Gastrocnemius medialis (tissue), 4 donors: ENCODE results near the gene CKMT1B. TPM values are rescaled to one million over a fixed set of nuclear protein-coding genes. Genes with fewer than 3 reads are reported as not detected.
"Not testable (repeated sequence)": the region's sequence is repeated elsewhere in the genome, so short reads cannot be mapped to it uniquely, and the experiment has no call there.

Experiments used
- ATAC-seq, 2 donors: fragments of 150-250 bp; one replicate each; pipeline ENCODE4 v1.9.1; 2016
- DNase-seq, 2 donors: peaks; one replicate each; pipeline ENCODE4 v3.0.0-alpha.2; 2019
- H3K27ac ChIP-seq, 4 donors: fragments of 200-600 bp; sonication (generic); 1 replicate in 1 of 4; 2 replicates in 3 of 4; pipeline ENCODE4 v1.5.1; 2016 to 2018; ENCODE audit warnings: mild to moderate bottlenecking in 2 of 4, moderate library complexity in 1 of 4
- H3K27me3 ChIP-seq, 3 donors: fragments of 200-600 bp; sonication (generic) in 2 of 3; 1 replicate in 1 of 3; 2 replicates in 2 of 3; pipeline versions ENCODE4 v1.5.1 to v1.6.0; 2016 to 2019; ENCODE audit warnings: mild to moderate bottlenecking in 1 of 3, moderate library complexity in 1 of 3
- H3K36me3 ChIP-seq, 2 donors: fragments of 200-600 bp; sonication (generic) in 1 of 2; one replicate each; pipeline ENCODE4 v1.5.1; 2017 to 2018
- H3K4me1 ChIP-seq, 2 donors: fragments of 200-600 bp; sonication (generic) in 1 of 2; one replicate each; pipeline ENCODE4 v1.5.1; 2016 to 2017; ENCODE audit warnings: mild to moderate bottlenecking in 2 of 2
- H3K4me3 ChIP-seq, 4 donors: fragments of 200-600 bp; sonication (generic) in 3 of 4; 1 replicate in 1 of 4; 2 replicates in 3 of 4; pipeline ENCODE4 v1.5.1; 2016 to 2019; ENCODE audit warnings: mild to moderate bottlenecking in 2 of 4
- H3K9me3 ChIP-seq, 3 donors: fragments of 200-600 bp; sonication (generic) in 2 of 3; 1 replicate in 1 of 3; 2 replicates in 2 of 3; pipeline ENCODE4 v1.5.1; 2016 to 2019
- CTCF ChIP-seq, 5 experiments: fragments of 450-650 bp in 3 of 5; fragments of 200-600 bp in 2 of 5; sonication (generic) in 2 of 5; IDR thresholded peaks in 4 of 5; conservative IDR thresholded peaks in 1 of 5; 1 replicate in 4 of 5; 2 replicates in 1 of 5; pipeline ENCODE4 v1.5.1; 2016 to 2019; ENCODE audit warnings: antibody characterized with exemption in 5 of 5, mild to moderate bottlenecking in 3 of 5, moderate library complexity in 3 of 5
- POLR2A ChIP-seq, 2 donors: fragments of 450-650 bp; IDR thresholded peaks; one replicate each; pipeline ENCODE4 v1.6.1; 2017; ENCODE audit warnings: antibody characterized with exemption in 2 of 2, mild to moderate bottlenecking in 2 of 2, moderate library complexity in 2 of 2
- in situ Hi-C, 4 donors: fragments of 200-750 bp; cut with MboI; loops; one replicate each; pipeline versions ENCODE4 v1.15.0 to v1.8.0; 2017; ENCODE audit warnings: low sequenced_read_pairs in 4 of 4
- intact Hi-C: fragments of 100-400 bp; cut with DNase I; formaldehyde crosslinking; loops from one replicate; pipeline ENCODE4 v1.15.1; 2023; ENCODE audit warnings: low total_unique reads
- total RNA-seq, 4 donors: library from RNA; depleted of rRNA; stranded (reverse); fragments of >200 nt; gene quantifications; one replicate each; pipeline versions ENCODE4 v1.1.0 to v1.2.3, GENCODE V29; 2016

CKMT1B gene
- total RNA-seq, 4 donors from 2014 or later: 0.46 TPM; not detected in 3

DNA sequence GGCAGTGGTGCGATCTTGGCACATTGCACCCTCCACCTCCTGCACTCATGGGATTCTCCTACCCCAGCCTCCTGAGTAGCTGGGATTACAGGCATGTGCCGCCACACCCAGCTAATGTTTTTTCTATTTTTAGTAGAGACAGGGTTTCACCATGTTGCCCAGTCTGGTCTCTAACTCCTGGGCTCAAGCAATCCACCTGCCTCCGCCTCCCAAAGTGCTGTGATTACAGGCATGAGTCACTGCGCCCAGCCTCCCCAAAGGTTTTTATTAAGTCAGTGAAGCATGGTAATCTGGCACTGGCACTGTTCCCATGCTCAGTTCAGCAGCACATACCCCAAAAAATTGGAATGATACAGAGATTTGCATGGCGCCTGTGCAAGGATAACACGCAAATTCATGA lies 8.4 kb downstream of the CKMT1B start:
- H3K9me3 ChIP-seq, H3K36me3 ChIP-seq, in situ Hi-C loops, intact Hi-C loops, H3K4me3 ChIP-seq, H3K27ac ChIP-seq, H3K27me3 ChIP-seq, H3K4me1 ChIP-seq: not testable (repeated sequence)
- ATAC-seq (peak; percentile 60 to 69), DNase-seq (peak; percentile 36 to 65)

DNA sequence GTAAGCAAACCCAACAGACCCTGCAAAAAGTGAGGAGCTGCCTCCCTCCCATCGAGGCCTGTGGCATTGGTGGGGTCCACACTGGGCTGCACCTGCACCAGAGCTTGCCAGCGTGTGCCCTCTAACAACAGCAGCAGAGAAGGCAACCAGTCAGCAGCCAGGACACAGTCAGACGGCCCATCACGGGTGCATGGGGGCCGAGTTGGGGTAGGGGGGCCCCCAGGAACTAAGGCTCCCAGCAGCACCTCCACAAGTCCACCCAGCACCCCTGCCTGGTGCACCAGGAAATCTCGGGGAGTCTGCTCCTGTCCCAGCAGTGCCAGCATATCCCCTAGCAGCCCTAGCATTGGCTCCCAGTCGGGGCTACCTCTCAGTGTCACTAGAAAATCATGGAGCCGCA lies 23.9 kb downstream of the CKMT1B start:
- in situ Hi-C loops, H3K4me3 ChIP-seq, DNase-seq, ATAC-seq, H3K36me3 ChIP-seq, intact Hi-C loops, H3K9me3 ChIP-seq, H3K27me3 ChIP-seq, H3K27ac ChIP-seq, H3K4me1 ChIP-seq: not testable (repeated sequence)

DNA sequence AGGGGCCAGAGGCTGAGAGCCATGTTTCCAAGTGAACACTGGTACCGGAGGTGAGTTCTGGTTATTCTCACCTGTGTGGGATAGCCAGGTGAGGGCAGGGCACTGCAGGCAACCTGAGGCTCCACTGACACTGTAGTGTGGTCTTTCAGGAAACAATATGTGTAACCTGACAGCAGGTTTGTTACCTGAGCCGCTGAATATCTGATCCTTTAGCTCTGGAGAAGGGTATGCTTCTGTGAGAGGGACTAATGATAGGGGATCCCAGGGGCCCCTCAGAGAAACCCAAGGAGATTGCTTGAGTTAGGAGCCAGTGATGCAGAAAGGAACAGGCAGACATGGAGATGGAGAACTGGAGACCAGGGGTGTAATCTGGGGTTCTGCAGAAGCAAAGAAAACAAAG lies 24.9 kb downstream of the CKMT1B start, which contains the start of gene STRC:
STRC (minus strand) TSS at position 101 of the 400 bp plus-strand sequence; CDS start at position 23, 78 bp downstream.
- in situ Hi-C loops, H3K9me3 ChIP-seq, DNase-seq, H3K4me1 ChIP-seq, intact Hi-C loops, H3K27ac ChIP-seq, ATAC-seq, H3K36me3 ChIP-seq, H3K27me3 ChIP-seq, H3K4me3 ChIP-seq: not testable (repeated sequence)

DNA sequence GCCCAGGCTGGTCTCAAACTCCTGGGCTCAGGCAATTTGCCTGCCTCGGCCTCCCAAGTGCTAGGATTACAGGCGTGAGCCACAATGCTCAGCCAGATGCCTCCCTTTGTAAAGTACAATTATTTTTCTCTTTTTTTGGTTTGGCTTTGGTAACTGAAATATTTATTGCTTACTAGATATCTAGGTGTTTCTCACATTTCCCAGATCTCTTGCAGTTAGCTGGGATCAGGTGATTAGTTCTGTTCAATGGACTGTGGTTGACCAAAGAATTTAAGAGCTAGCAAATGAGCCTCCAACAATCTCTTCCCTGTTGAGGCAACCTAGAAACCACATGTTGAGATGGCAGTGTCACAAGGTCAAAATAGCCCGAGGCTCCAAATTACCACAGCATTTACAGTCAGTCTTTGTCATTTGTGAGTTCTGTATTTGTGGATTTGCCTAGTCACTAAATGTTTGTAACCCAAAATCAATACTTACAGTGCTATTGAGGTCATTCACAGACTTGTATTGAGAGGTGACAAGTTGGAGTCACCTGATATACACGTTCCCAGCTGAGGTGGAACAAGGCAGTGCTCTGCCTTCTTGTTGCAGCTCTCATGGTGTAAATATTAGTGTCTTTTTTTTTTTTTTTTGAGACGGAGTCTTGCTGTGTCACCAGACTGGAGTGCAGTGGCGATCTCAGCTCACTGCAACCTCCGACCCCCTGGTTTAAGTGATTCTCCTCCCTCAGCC lies 28.4 kb downstream of the CKMT1B start:
- H3K36me3 ChIP-seq, H3K9me3 ChIP-seq, ATAC-seq, DNase-seq, H3K4me3 ChIP-seq, in situ Hi-C loops, H3K4me1 ChIP-seq, intact Hi-C loops, H3K27me3 ChIP-seq, H3K27ac ChIP-seq: not testable (repeated sequence)

GRCh38 chr15:43625106-43625505 lies 31.3 kb downstream of the CKMT1B start:
- ATAC-seq (no peak), DNase-seq (no peak)
- TF ChIP-seq POLR2A (IDR thresholded peaks at IDR 0.05): no peak
- TF ChIP-seq CTCF (IDR thresholded peaks at IDR 0.05 in 4 of 5, conservative IDR thresholded peaks at IDR 0.05 in 1 of 5): no peak
- Histone ChIP-seq H3K4me1 (no peaks in the 10 kb centered on the region), H3K27me3 (peaks cover 0 to under 1% (median 0%) of the 10 kb centered on the region in 3 donors), H3K36me3 (no peaks in the 10 kb centered on the region), H3K27ac (no peak overlapping the region), H3K4me3 (no peak overlapping the region), H3K9me3 (no peaks in the 10 kb centered on the region)
- intact Hi-C loops: no loop called here
- in situ Hi-C loops: no loop called here

GRCh38 chr15:43626937-43627336 lies 33.1 kb downstream of the CKMT1B start:
- intact Hi-C loops, H3K4me1 ChIP-seq, DNase-seq, H3K4me3 ChIP-seq, H3K27ac ChIP-seq, in situ Hi-C loops, H3K36me3 ChIP-seq, H3K27me3 ChIP-seq, ATAC-seq, H3K9me3 ChIP-seq: not testable (repeated sequence)

GRCh38 chr15:43638464-43639204 lies 44.8 kb downstream of the CKMT1B start:
- H3K27me3 ChIP-seq, H3K36me3 ChIP-seq, H3K9me3 ChIP-seq, DNase-seq, intact Hi-C loops, in situ Hi-C loops, H3K4me3 ChIP-seq, H3K4me1 ChIP-seq, H3K27ac ChIP-seq, ATAC-seq: not testable (repeated sequence)

Other genes starting within 250 kb of the CKMT1B start
- 10 to 100 TPM; 20.7 to 42.2 (median 25.1) TPM for gene ZSCAN29, start 223.0 kb upstream of the CKMT1B start, total RNA-seq
- gene TUBGCP4, start 222.9 kb upstream of the CKMT1B start, total RNA-seq: 10 to 100 TPM; 13.6 to 16.1 (median 14.7) TPM
- gene TP53BP1, start 100.9 kb upstream of the CKMT1B start, total RNA-seq: 10 to 100 TPM in 3 of 4 donors, 1 to 10 TPM in 1; 9.0 to 17.0 (median 13.3) TPM
- gene MAP1A, start 76.4 kb upstream of the CKMT1B start, total RNA-seq: 10 to 100 TPM in 2 of 4 donors, 1 to 10 TPM in 2; 3.5 to 13.0 (median 8.2) TPM
- gene PPIP5K1, start 3.8 kb upstream of the CKMT1B start, total RNA-seq: 10 to 100 TPM; 14.4 to 41.2 (median 16.6) TPM
- under 1 TPM in 1 of 4 donors, not detected in 3; 0.41 TPM for gene STRC, start 24.8 kb downstream of the CKMT1B start, total RNA-seq
- gene CATSPER2, start 54.8 kb downstream of the CKMT1B start, total RNA-seq: 1 to 10 TPM in 3 of 4 donors, under 1 TPM in 1; 0.29 to 2.1 (median 1.1) TPM
- gene CKMT1A, start 99.8 kb downstream of the CKMT1B start, total RNA-seq: under 1 TPM in 1 of 4 donors, not detected in 3; 0.41 TPM
- 10 to 100 TPM; 26.6 to 45.1 (median 30.3) TPM for gene PDIA3, start 152.4 kb downstream of the CKMT1B start, total RNA-seq
- 1 to 10 TPM; 2.1 to 6.3 (median 2.6) TPM for gene ELL3, start 182.9 kb downstream of the CKMT1B start, total RNA-seq
- 100 to 1,000 TPM; 491 to 646 (median 617) TPM for gene SERF2, start 198.3 kb downstream of the CKMT1B start, total RNA-seq
- gene SERINC4, start 206.2 kb downstream of the CKMT1B start, total RNA-seq: under 1 TPM in 3 of 4 donors, not detected in 1; 0.18 to 0.82 (median 0.29) TPM
- gene HYPK, start 206.6 kb downstream of the CKMT1B start, total RNA-seq: 10 to 100 TPM; 19.5 to 33.9 (median 24.7) TPM
- gene MFAP1, start 230.7 kb downstream of the CKMT1B start, total RNA-seq: 10 to 100 TPM; 10.8 to 26.3 (median 14.7) TPM
- gene WDR76, start 233.0 kb downstream of the CKMT1B start, total RNA-seq: 1 to 10 TPM in 1 of 4 donors, under 1 TPM in 3; 0.12 to 1.0 (median 0.37) TPM